ENCODE measurements around the gene TNP2.

TNP2 gene

GRCh38 chr16:11258553-11259492 is 10.3 kb downstream of the TNP2 start:
- no peaks in the 10 kb centered on the region for H3K9me3 ChIP-seq (replicated peaks; ENCODE audit: low read length)
- H3K4me3 ChIP-seq (ENCODE audit: low read length), result no peak overlapping the region
- peaks cover 22% of the 10 kb centered on the region for H3K4me1 ChIP-seq (ENCODE audit: control insufficient read depth, insufficient read depth, low read length)
- peaks cover 25% of the 10 kb centered on the region for H3K27me3 ChIP-seq (ENCODE audit: control insufficient read depth, insufficient read depth, low read length)
- H3K9ac ChIP-seq (ENCODE audit: low read depth, low read length), result no peak overlapping the region
- no peaks in the 10 kb centered on the region for H3K36me3 ChIP-seq (ENCODE audit: insufficient read depth, low read length)
- peak overlapping the region; percentile 24 for H3K4me2 ChIP-seq (ENCODE audit: low read length)

- Histone ChIP-seq H3K4me2 (ENCODE audit: low read length) (peak overlapping the region; percentile 86), H3K4me1 (ENCODE audit: control insufficient read depth, insufficient read depth, low read length) (peaks cover 25% of the 10 kb centered on the region), H3K9me3 (replicated peaks; ENCODE audit: low read length) (no peaks in the 10 kb centered on the region), H3K9ac (ENCODE audit: low read depth, low read length) (peak overlapping the region; percentile 90), H3K27me3 (ENCODE audit: control insufficient read depth, insufficient read depth, low read length) (peaks cover 18% of the 10 kb centered on the region), H3K4me3 (ENCODE audit: low read length) (peak overlapping the region; percentile 92), H3K36me3 (ENCODE audit: insufficient read depth, low read length) (no peaks in the 10 kb centered on the region)
Measured at GRCh38 chr16:11257131-11257938, 11.8 kb downstream of the TNP2 start.

GRCh38 chr16:11256661-11257130 is 12.4 kb downstream of the TNP2 start:
- Histone ChIP-seq H3K27me3 (ENCODE audit: control insufficient read depth, insufficient read depth, low read length) (peaks cover 13% of the 10 kb centered on the region), H3K9ac (ENCODE audit: low read depth, low read length) (peak overlapping the region; percentile 90), H3K36me3 (ENCODE audit: insufficient read depth, low read length) (no peaks in the 10 kb centered on the region), H3K9me3 (replicated peaks; ENCODE audit: low read length) (no peaks in the 10 kb centered on the region), H3K4me3 (ENCODE audit: low read length) (peak overlapping the region; percentile 92), H3K4me1 (ENCODE audit: control insufficient read depth, insufficient read depth, low read length) (peaks cover 25% of the 10 kb centered on the region), H3K4me2 (ENCODE audit: low read length) (peak overlapping the region; percentile 86)

- H3K9me3 ChIP-seq (replicated peaks; ENCODE audit: low read length), result no peaks in the 10 kb centered on the region
- H3K9ac ChIP-seq (ENCODE audit: low read depth, low read length), result peak within 1 kb of the TSS; percentile 90
- no peaks in the 10 kb centered on the region for H3K36me3 ChIP-seq (ENCODE audit: insufficient read depth, low read length)
- H3K27me3 ChIP-seq (ENCODE audit: control insufficient read depth, insufficient read depth, low read length), result peaks cover 13% of the 10 kb centered on the region
- peak within 1 kb of the TSS; percentile 92 for H3K4me3 ChIP-seq (ENCODE audit: low read length)
- peak within 1 kb of the TSS; percentile 96 for H3K4me2 ChIP-seq (ENCODE audit: low read length)
- peaks cover 25% of the 10 kb centered on the region for H3K4me1 ChIP-seq (ENCODE audit: control insufficient read depth, insufficient read depth, low read length)
Measured at GRCh38 chr16:11255737-11256660, 13.1 kb downstream of the TNP2 start, which contains the start of gene SOCS1. SOCS1 (minus strand) TSS chr16:11256204; CDS start chr16:11255478, 726 bp downstream.

GRCh38 chr16:11254913-11255736 is 14.0 kb downstream of the TNP2 start:
- no peaks in the 10 kb centered on the region for H3K36me3 ChIP-seq (ENCODE audit: insufficient read depth, low read length)
- H3K4me2 ChIP-seq (ENCODE audit: low read length), result peak overlapping the region; percentile 96
- H3K9me3 ChIP-seq (replicated peaks; ENCODE audit: low read length), result no peaks in the 10 kb centered on the region
- H3K9ac ChIP-seq (ENCODE audit: low read depth, low read length), result peak overlapping the region; percentile 90
- peak overlapping the region; percentile 92 for H3K4me3 ChIP-seq (ENCODE audit: low read length)
- peaks cover 4% of the 10 kb centered on the region for H3K27me3 ChIP-seq (ENCODE audit: control insufficient read depth, insufficient read depth, low read length)
- peaks cover 25% of the 10 kb centered on the region for H3K4me1 ChIP-seq (ENCODE audit: control insufficient read depth, insufficient read depth, low read length)

GRCh38 chr16:11253995-11254912 is 14.9 kb downstream of the TNP2 start:
- Histone ChIP-seq H3K4me3 (ENCODE audit: low read length) (peak overlapping the region; percentile 92), H3K4me1 (ENCODE audit: control insufficient read depth, insufficient read depth, low read length) (peaks cover 24% of the 10 kb centered on the region), H3K36me3 (ENCODE audit: insufficient read depth, low read length) (no peaks in the 10 kb centered on the region), H3K9ac (ENCODE audit: low read depth, low read length) (peak overlapping the region; percentile 90), H3K9me3 (replicated peaks; ENCODE audit: low read length) (no peaks in the 10 kb centered on the region), H3K4me2 (ENCODE audit: low read length) (peak overlapping the region; percentile 96), H3K27me3 (ENCODE audit: control insufficient read depth, insufficient read depth, low read length) (no peaks in the 10 kb centered on the region)

GRCh38 chr16:11253009-11253994 is 15.8 kb downstream of the TNP2 start:
- Histone ChIP-seq H3K27me3 (ENCODE audit: control insufficient read depth, insufficient read depth, low read length) (no peaks in the 10 kb centered on the region), H3K4me3 (ENCODE audit: low read length) (no peak overlapping the region), H3K4me1 (ENCODE audit: control insufficient read depth, insufficient read depth, low read length) (peaks cover 18% of the 10 kb centered on the region), H3K9me3 (replicated peaks; ENCODE audit: low read length) (no peaks in the 10 kb centered on the region), H3K36me3 (ENCODE audit: insufficient read depth, low read length) (no peaks in the 10 kb centered on the region), H3K9ac (ENCODE audit: low read depth, low read length) (no peak overlapping the region), H3K4me2 (ENCODE audit: low read length) (peak overlapping the region; percentile 96)

- Histone ChIP-seq H3K4me1 (ENCODE audit: control insufficient read depth, insufficient read depth, low read length) (peaks cover 18% of the 10 kb centered on the region), H3K9ac (ENCODE audit: low read depth, low read length) (no peak overlapping the region), H3K4me2 (ENCODE audit: low read length) (no peak overlapping the region), H3K4me3 (ENCODE audit: low read length) (no peak overlapping the region), H3K27me3 (ENCODE audit: control insufficient read depth, insufficient read depth, low read length) (no peaks in the 10 kb centered on the region), H3K9me3 (replicated peaks; ENCODE audit: low read length) (no peaks in the 10 kb centered on the region), H3K36me3 (ENCODE audit: insufficient read depth, low read length) (no peaks in the 10 kb centered on the region)
Measured at GRCh38 chr16:11252482-11252931, 16.6 kb downstream of the TNP2 start.
